KMS-11 (cell line): Measurements from ENCODE around the gene COIL.

Source experiments
- H2AFZ ChIP-seq: fragments of 200-600 bp; sonication (generic); 2 replicates; pipeline ENCODE4 v1.6.1; 2016; ENCODE audit warnings: antibody characterized with exemption, mixed run types, low read depth
- H3K27ac ChIP-seq: fragments of 200-600 bp; sonication (generic); 2 replicates; pipeline ENCODE4 v1.6.1; 2016; ENCODE audit warnings: mild to moderate bottlenecking, mixed run types
- H3K27me3 ChIP-seq: fragments of 200-600 bp; sonication (generic); 2 replicates; pipeline ENCODE4 v1.6.1; 2017; ENCODE audit warnings: mild to moderate bottlenecking, low read depth, mixed run types, moderate library complexity; ENCODE audit not compliant: insufficient read depth
- H3K36me3 ChIP-seq: fragments of 200-600 bp; sonication (generic); 2 replicates; pipeline ENCODE4 v1.6.1; 2017; ENCODE audit warnings: mild to moderate bottlenecking, mixed run types; ENCODE audit not compliant: insufficient read depth
- H3K4me1 ChIP-seq: fragments of 200-600 bp; sonication (generic); 2 replicates; pipeline ENCODE4 v1.6.1; 2016; ENCODE audit warnings: mild to moderate bottlenecking, low read depth, mixed run types; ENCODE audit not compliant: poor library complexity, severe bottlenecking
- H3K4me2 ChIP-seq: fragments of 200-600 bp; sonication (generic); 2 replicates; pipeline ENCODE4 v1.7.0; 2016; ENCODE audit warnings: mild to moderate bottlenecking, mixed run types
- H3K4me3 ChIP-seq: fragments of 200-600 bp; sonication (generic); IDR thresholded peaks from 2 replicates; pipeline ENCODE4 v1.6.1; 2017; ENCODE audit warnings: low read depth, low read length, mixed read lengths; ENCODE audit not compliant: insufficient read depth
- H3K79me2 ChIP-seq: fragments of 200-600 bp; sonication (generic); 2 replicates; pipeline ENCODE4 v1.6.1; 2016; ENCODE audit warnings: low read depth, mixed run types; ENCODE audit not compliant: insufficient read depth
- H3K9ac ChIP-seq: fragments of 200-600 bp; sonication (generic); 2 replicates; pipeline ENCODE4 v1.6.1; 2016; ENCODE audit warnings: mild to moderate bottlenecking, mixed run types
- H4K20me1 ChIP-seq: fragments of 200-600 bp; sonication (generic); 2 replicates; pipeline ENCODE4 v1.6.1; 2016; ENCODE audit warnings: mild to moderate bottlenecking, mixed run types; ENCODE audit not compliant: insufficient read depth
- TF ChIP-seq, protein P1 (sequence below): fragments of 200-600 bp; sonication (generic); conservative IDR thresholded peaks from 2 replicates; pipeline ENCODE4 v1.6.1; 2017; ENCODE audit warnings: low read depth, mild to moderate bottlenecking, antibody characterized with exemption, low read length, moderate library complexity, mixed read lengths

Gene COIL

DNA sequence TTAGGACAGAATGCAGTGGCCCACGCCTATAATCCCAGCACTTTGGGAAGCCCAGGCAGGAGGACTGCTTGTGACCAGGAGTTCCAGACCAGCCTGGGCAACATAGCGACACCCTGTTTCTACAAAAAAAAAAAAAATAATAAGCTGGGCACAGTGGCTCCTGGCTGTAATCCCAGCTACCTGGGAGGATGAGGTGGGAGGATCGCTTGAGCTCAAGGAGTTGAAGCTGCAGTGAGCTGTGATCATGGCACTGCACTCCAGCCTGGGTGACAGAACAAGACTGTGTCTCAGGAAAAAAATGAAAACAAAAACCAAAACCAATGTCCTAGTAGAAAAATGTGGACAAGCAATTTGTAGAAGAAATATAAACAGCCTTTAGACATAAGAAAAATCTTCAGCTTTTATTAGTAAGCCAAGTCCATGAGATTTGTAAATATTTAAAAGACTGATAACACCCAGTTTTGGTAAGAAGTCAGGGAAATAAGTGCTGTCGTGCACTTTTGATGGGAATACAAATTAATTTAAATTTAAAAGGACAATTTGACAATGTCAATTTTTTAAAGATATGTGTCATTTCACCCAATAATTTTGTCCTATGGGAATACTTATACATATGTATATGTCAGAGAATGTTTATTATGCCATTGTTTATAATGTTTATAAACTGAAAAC is 28.2 kb upstream of the COIL start:
- Histone ChIP-seq H3K36me3 (no peaks in the 10 kb centered on the region), H3K4me1 (no peaks in the 10 kb centered on the region), H3K27ac (no peak overlapping the region)

DNA sequence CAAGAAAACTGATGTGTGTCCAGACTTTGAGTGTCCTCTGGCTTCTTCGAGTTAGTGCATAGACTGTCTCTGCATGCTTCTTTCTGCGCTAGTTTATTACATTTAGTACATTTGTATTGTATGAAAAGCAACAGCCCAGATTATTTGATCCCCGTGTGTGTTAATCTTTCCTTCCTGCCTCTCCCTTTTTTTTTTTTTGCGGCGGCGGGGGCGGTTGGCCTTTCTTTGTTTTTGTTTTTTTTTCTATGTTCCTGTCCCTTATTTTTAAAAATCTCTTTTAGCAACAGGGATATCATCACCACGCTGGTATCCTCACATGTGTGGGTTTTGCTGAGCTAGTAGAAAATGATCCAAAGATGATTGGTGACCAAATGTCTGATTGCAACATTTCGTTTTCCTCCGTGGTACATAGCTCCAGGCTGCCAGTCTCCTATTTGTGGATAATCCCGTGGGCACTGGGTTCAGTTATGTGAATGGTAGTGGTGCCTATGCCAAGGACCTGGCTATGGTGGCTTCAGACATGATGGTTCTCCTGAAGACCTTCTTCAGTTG is 26.5 kb upstream of the COIL start:
- Histone ChIP-seq H3K36me3 (no peaks in the 10 kb centered on the region), H3K27ac (no peak overlapping the region), H4K20me1 (no peaks in the 10 kb centered on the region), H3K4me1 (no peaks in the 10 kb centered on the region), H3K27me3 (no peaks in the 10 kb centered on the region), H3K9ac (no peak overlapping the region), H3K4me3 (no peak overlapping the region), H2AFZ (no peak overlapping the region), H3K4me2 (no peak overlapping the region), H3K79me2 (no peaks in the 10 kb centered on the region)
- TF ChIP-seq, protein P1, sequence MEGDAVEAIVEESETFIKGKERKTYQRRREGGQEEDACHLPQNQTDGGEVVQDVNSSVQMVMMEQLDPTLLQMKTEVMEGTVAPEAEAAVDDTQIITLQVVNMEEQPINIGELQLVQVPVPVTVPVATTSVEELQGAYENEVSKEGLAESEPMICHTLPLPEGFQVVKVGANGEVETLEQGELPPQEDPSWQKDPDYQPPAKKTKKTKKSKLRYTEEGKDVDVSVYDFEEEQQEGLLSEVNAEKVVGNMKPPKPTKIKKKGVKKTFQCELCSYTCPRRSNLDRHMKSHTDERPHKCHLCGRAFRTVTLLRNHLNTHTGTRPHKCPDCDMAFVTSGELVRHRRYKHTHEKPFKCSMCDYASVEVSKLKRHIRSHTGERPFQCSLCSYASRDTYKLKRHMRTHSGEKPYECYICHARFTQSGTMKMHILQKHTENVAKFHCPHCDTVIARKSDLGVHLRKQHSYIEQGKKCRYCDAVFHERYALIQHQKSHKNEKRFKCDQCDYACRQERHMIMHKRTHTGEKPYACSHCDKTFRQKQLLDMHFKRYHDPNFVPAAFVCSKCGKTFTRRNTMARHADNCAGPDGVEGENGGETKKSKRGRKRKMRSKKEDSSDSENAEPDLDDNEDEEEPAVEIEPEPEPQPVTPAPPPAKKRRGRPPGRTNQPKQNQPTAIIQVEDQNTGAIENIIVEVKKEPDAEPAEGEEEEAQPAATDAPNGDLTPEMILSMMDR: no peak

More for the DNA sequence above, 28.2 kb upstream of the COIL start:
- Histone ChIP-seq H3K4me2 (no peak overlapping the region), H3K79me2 (no peaks in the 10 kb centered on the region), H3K9ac (no peak overlapping the region), H3K27me3 (no peaks in the 10 kb centered on the region), H4K20me1 (no peaks in the 10 kb centered on the region), H3K4me3 (no peak overlapping the region), H2AFZ (no peak overlapping the region)
- TF ChIP-seq, protein P1: no peak

DNA sequence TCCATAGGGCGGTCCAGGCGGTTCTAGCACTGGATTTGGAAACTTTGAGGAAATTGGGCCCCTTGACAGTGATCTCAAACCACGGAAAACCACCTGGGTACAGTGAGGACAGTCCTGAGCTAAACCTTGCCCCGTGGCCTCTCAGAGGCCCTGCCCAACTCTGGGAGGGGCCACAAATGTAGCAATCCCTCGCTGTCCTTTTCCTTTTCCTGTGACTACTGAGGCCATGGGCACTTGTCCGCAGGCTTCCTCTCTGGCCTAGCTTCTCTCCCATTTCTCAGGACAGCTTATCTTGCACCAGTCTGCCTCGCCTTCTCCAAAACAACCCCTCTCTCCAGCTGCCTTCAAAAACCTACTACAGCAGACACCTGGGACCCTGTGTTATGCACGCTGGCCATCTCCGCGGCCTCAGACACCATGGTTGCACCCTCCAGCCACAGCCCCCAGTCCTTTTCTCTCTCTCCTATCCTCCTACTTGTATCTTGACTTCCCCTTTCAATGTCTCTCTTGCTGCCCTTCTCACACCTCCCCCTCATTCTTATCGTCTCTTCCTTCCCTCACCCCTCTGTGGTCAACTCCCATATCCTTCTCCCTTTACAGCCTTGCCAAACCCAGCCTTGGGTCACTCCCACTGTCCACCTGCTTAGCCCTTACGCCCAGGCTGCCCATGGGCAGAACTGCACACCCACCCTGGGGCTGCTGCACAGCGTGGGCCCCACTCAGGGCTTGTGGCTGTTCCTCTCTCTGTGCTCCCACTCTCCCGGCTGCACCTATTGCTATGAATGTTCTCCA is 24.7 kb upstream of the COIL start:
- H3K79me2 ChIP-seq: no peaks in the 10 kb centered on the region
- H3K27me3 ChIP-seq: no peaks in the 10 kb centered on the region
- H2AFZ ChIP-seq: no peak overlapping the region
- H3K36me3 ChIP-seq: no peaks in the 10 kb centered on the region
- H3K4me1 ChIP-seq: no peaks in the 10 kb centered on the region
- no peak overlapping the region for H3K4me2 ChIP-seq
- no peak overlapping the region for H3K9ac ChIP-seq
- H4K20me1 ChIP-seq: no peaks in the 10 kb centered on the region
- H3K4me3 ChIP-seq: no peak overlapping the region
- H3K27ac ChIP-seq: no peak overlapping the region
- TF ChIP-seq, protein P1: no peak

DNA sequence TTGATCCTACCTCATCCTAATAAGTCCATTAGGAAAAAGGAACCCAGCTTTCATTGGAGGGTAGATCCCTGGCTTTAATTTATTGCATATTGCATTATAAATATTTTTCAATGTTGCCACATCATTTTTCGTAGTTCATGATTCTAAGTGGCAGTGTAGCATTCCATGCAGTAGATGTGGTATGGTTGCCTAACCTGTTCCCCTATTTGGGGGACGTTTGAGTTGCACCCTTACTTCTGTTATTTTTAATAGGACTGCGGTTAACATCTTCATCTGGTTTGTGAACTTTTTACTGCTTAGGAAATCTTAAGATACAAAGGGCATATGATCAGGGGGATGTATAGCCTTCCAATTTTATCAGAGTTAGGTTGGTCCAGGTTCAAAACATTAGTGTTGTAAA is 22.5 kb upstream of the COIL start:
- Histone ChIP-seq H3K27ac (no peak overlapping the region), H3K27me3 (no peaks in the 10 kb centered on the region), H3K9ac (no peak overlapping the region), H2AFZ (no peak overlapping the region), H3K4me1 (peaks cover 12% of the 10 kb centered on the region), H3K36me3 (no peaks in the 10 kb centered on the region), H4K20me1 (no peaks in the 10 kb centered on the region), H3K4me2 (no peak overlapping the region), H3K4me3 (no peak overlapping the region), H3K79me2 (peaks cover 5% of the 10 kb centered on the region; the same call in 1 of the 2 replicates)
- TF ChIP-seq, protein P1: no peak
